Endodermal cell (in vitro differentiated cells): ENCODE results near the gene SLIT3. TPM values are rescaled to one million over a fixed set of nuclear protein-coding genes. Genes with fewer than 3 reads are reported as not detected.

Experiments
- DNase-seq: peaks from one replicate; pipeline ENCODE4 v3.0.0-alpha.2; 2017
- H3K27ac ChIP-seq: 2 replicates; pipeline ENCODE4 v1.5.1; 2013; ENCODE audit warnings: mild to moderate bottlenecking, low read depth, low read length, moderate library complexity
- H3K27me3 ChIP-seq: 2 replicates; pipeline ENCODE4 v1.6.1; 2013; ENCODE audit warnings: mild to moderate bottlenecking, low read length, moderate library complexity; ENCODE audit not compliant: insufficient read depth, control insufficient read depth, poor library complexity, severe bottlenecking
- H3K36me3 ChIP-seq: 2 replicates; pipeline ENCODE4 v1.7.0; 2013; ENCODE audit warnings: mild to moderate bottlenecking, low read length, moderate library complexity; ENCODE audit not compliant: control insufficient read depth, insufficient read depth
- H3K4me1 ChIP-seq: one replicate; pipeline ENCODE4 v1.7.0; 2013; ENCODE audit warnings: low read length; ENCODE audit not compliant: control insufficient read depth, insufficient read depth
- H3K4me3 ChIP-seq: 2 replicates; pipeline ENCODE4 v1.5.1; 2013; ENCODE audit warnings: mild to moderate bottlenecking, low read length, moderate library complexity
- H3K9ac ChIP-seq: 2 replicates; pipeline ENCODE4 v1.6.1; 2013; ENCODE audit warnings: mild to moderate bottlenecking, low read length, moderate library complexity; ENCODE audit not compliant: poor library complexity, severe bottlenecking; ENCODE audit errors: extremely low read depth
- H3K9me3 ChIP-seq: 2 replicates; pipeline ENCODE4 v1.6.1; 2013; ENCODE audit warnings: mild to moderate bottlenecking, low read length, moderate library complexity; ENCODE audit not compliant: control insufficient read depth
- H3K27ac Mint-ChIP-seq: 2 replicates; pipeline ENCODE4 v1.8.0; 2020; ENCODE audit warnings: mixed read lengths
- H3K27me3 Mint-ChIP-seq: 2 replicates; pipeline ENCODE4 v1.8.0; 2021; ENCODE audit warnings: mild to moderate bottlenecking, mixed read lengths; ENCODE audit not compliant: insufficient read depth
- H3K36me3 Mint-ChIP-seq: 2 replicates; pipeline ENCODE4 v1.8.0; 2020; ENCODE audit warnings: low read depth, mixed read lengths
- H3K4me1 Mint-ChIP-seq: 2 replicates; pipeline ENCODE4 v1.8.0; 2020; ENCODE audit warnings: mixed read lengths
- H3K4me3 Mint-ChIP-seq: 2 replicates; pipeline ENCODE4 v1.8.0; 2020; ENCODE audit warnings: mild to moderate bottlenecking, moderate library complexity, mixed read lengths
- H3K9me3 Mint-ChIP-seq: 2 replicates; pipeline ENCODE4 v1.8.0; 2020; ENCODE audit warnings: mild to moderate bottlenecking, mixed read lengths
- CTCF ChIP-seq: fragments of 200-600 bp; sonication (generic); conservative IDR thresholded peaks from 2 replicates; pipeline ENCODE4 v1.5.0; 2021; ENCODE audit warnings: antibody characterized with exemption, mild to moderate bottlenecking
- WGBS, 2 experiments: methylation state at CpG; one replicate each; pipeline versions ENCODE4 v1.1.5 to v1.1.7; 2013; ENCODE audit warnings: missing lambda C conversion rate in 2 of 2, mixed read lengths in 1 of 2; ENCODE audit not compliant: insufficient coverage in 1 of 2, insufficient read length in 1 of 2; 5-methylcytosine and 5-hydroxymethylcytosine counted together
- total RNA-seq, 2 donors: library from RNA; stranded (reverse); fragmentation: NEBNext Ultra II Directional in 1 of 2; extraction: Animal tissue kit (Norgen Biotek cat#: 25700) in 1 of 2; gene quantifications; 2 replicates in 1 of 2; 3 replicates in 1 of 2; pipeline ENCODE4 v1.2.1, GENCODE V29; 2021

SLIT3 gene
- total RNA-seq, 2 donors from 2014 or later: 2.5 to 3.4 TPM

- peaks cover 32% of the 10 kb centered on the region for H3K4me1 Mint-ChIP-seq
- Histone ChIP-seq H3K27ac (no peak overlapping the region), H3K9me3 (no peaks in the 10 kb centered on the region), H3K4me3 (peak overlapping the region; percentile 17), H3K4me1 (peaks cover 10% of the 10 kb centered on the region), H3K9ac (no peak overlapping the region), H3K27me3 (no peaks in the 10 kb centered on the region), H3K36me3 (no peaks in the 10 kb centered on the region)
- TF ChIP-seq CTCF: no peak
- no peaks in the 10 kb centered on the region for H3K36me3 Mint-ChIP-seq
- no peaks in the 10 kb centered on the region for H3K27me3 Mint-ChIP-seq
- no peak overlapping the region for H3K4me3 Mint-ChIP-seq
- H3K9me3 Mint-ChIP-seq: no peaks in the 10 kb centered on the region
- 88 to 94% methylated on average over 2 of the region's 2 CpGs for WGBS, 2 experiments
- no peak for DNase-seq
- no peak overlapping the region for H3K27ac Mint-ChIP-seq
Measured at GRCh38 chr5:168943091-168943884, 357.7 kb downstream of the SLIT3 start.

DNA sequence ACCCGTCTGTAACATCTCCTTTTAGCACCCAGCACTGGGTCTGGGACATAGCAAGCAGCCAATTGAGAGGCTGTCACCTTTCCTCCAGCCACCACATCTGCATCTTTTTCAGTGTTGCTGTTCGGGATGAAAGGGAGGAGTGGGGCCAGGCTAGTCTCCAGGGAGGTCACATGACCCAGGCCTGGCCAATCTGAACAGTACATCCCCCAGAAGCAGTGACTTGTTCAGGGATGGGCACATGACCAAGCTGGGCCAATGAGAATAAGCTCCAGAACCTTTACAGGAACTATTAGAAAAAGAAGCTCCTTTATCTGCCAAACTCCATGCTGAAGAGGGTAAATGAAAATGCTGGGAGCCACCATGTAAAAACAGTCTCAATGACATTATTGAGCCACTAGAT is 359.0 kb downstream of the SLIT3 start:
- Histone ChIP-seq H3K27ac (no peak overlapping the region), H3K9me3 (no peaks in the 10 kb centered on the region), H3K9ac (no peak overlapping the region), H3K4me1 (peaks cover 10% of the 10 kb centered on the region), H3K4me3 (no peak overlapping the region), H3K27me3 (no peaks in the 10 kb centered on the region), H3K36me3 (no peaks in the 10 kb centered on the region)
- no peaks in the 10 kb centered on the region for H3K27me3 Mint-ChIP-seq
- TF ChIP-seq CTCF: no peak
- peak; percentile 71 for DNase-seq
- H3K36me3 Mint-ChIP-seq: no peaks in the 10 kb centered on the region
- peaks cover 32% of the 10 kb centered on the region for H3K4me1 Mint-ChIP-seq
- H3K9me3 Mint-ChIP-seq: no peaks in the 10 kb centered on the region
- H3K4me3 Mint-ChIP-seq: no peak overlapping the region
- 86 to 100% methylated on average over 1 to 2 of the region's 2 CpGs for WGBS, 2 experiments
- H3K27ac Mint-ChIP-seq: no peak overlapping the region

DNA sequence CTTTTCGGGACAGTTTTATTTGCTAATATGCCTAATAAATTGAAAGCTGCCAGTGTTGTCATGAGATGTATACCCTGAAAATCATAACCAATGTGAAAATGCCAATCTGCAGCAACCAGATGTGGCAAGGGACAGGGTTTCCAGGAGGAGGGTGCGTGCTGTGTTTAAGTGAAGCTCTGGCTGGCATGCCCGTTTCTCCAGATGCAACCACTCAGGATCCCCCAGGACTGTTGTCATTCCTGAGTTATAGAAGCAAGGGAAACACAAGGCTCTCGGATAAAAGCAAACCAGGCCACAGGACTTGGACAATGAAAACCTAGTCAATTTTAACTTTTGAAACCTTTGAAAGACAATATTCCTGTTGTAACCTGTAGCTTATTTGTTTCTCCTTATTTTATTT is 360.2 kb downstream of the SLIT3 start:
- TF ChIP-seq CTCF: no peak
- no peak overlapping the region for H3K4me3 ChIP-seq
- H3K27ac ChIP-seq: no peak overlapping the region
- H3K4me1 Mint-ChIP-seq: peaks cover 27% of the 10 kb centered on the region
- no peaks in the 10 kb centered on the region for H3K36me3 Mint-ChIP-seq
- H3K27me3 Mint-ChIP-seq: no peaks in the 10 kb centered on the region
- 90 to 94% methylated on average over 4 of the region's 4 CpGs for WGBS, 2 experiments
- H3K9me3 Mint-ChIP-seq: no peaks in the 10 kb centered on the region
- no peak overlapping the region for H3K27ac Mint-ChIP-seq
- no peaks in the 10 kb centered on the region for H3K9me3 ChIP-seq
- H3K4me3 Mint-ChIP-seq: no peak overlapping the region
- DNase-seq: no peak
- no peaks in the 10 kb centered on the region for H3K36me3 ChIP-seq
- H3K4me1 ChIP-seq: peaks cover 10% of the 10 kb centered on the region
- no peaks in the 10 kb centered on the region for H3K27me3 ChIP-seq
- H3K9ac ChIP-seq: no peak overlapping the region
